ENCODE data around the gene ITPR1.

- TF ChIP-seq CTCF (IDR thresholded peaks at IDR 0.05) (no peak), POLR2A (IDR thresholded peaks at IDR 0.05) (no peak)
Measured at GRCh38 chr3:4859788-4860187, 366.6 kb downstream of the ITPR1 start.
